ENCODE measurements around the gene HCFC1. TPM values are rescaled to one million over a fixed set of nuclear protein-coding genes. Genes with fewer than 3 reads are reported as not detected.

HCFC1 gene
- polyA plus RNA-seq, 1 of the 3 experiments (the other 2 are of a cell fraction) = 9.5 TPM

GRCh38 chrX:153944140-153944799 is 27.3 kb downstream of the HCFC1 start, which contains the start of gene RENBP (continued):
- no peak for TF ChIP-seq YY1 (IDR thresholded peaks at IDR 0.05; ENCODE audit: low read depth)
- TF ChIP-seq EZH2phosphoT487 (IDR thresholded peaks at IDR 0.05; ENCODE audit: borderline replicate concordance, low read depth) = no peak
- TF ChIP-seq EP300 (IDR thresholded peaks at IDR 0.05; ENCODE audit: borderline replicate concordance in 1 of 2, low read depth in 1 of 2, low read length in 1 of 2) = no peak
- no peak for TF ChIP-seq NFIC (IDR thresholded peaks at IDR 0.05; ENCODE audit: borderline replicate concordance)
- TF ChIP-seq FOXM1 (IDR thresholded peaks at IDR 0.05; ENCODE audit: low read depth) = no peak
- no peak for TF ChIP-seq RFX5 (IDR thresholded peaks at IDR 0.05; ENCODE audit: low read length)
- no peak for TF ChIP-seq CHD2 (IDR thresholded peaks at IDR 0.05; ENCODE audit: low read length, partially characterized antibody)
- no peak for TF ChIP-seq SMC3 (IDR thresholded peaks at IDR 0.05; ENCODE audit: low read depth, low read length)

- no peak overlapping the region for H2AFZ ChIP-seq (ENCODE audit: low read depth)
- no peak for DNase-seq
- no peak overlapping the region for H3K9ac ChIP-seq
- no peaks in the 10 kb centered on the region for H3K79me2 ChIP-seq (ENCODE audit: insufficient read depth)
- H3K4me2 ChIP-seq = no peak overlapping the region
- no peaks in the 10 kb centered on the region for H3K9me2 ChIP-seq
- H3K9me3 ChIP-seq = no peaks in the 10 kb centered on the region
- 0 out of 2 replicates have a peak, but pooled peaks cover 4% of the 10 kb centered on the region for H4K20me1 ChIP-seq (ENCODE audit: insufficient read depth)
- H3K36me3 ChIP-seq (replicated peaks in 1 of 2; ENCODE audit: control insufficient read depth in 1 of 2, insufficient read depth in 2 of 2, low read length in 1 of 2) = peaks cover 0 to 2% of the 10 kb centered on the region in 2 experiments
- POLR2A ChIA-PET = no interaction called here
- H3K27ac ChIP-seq (ENCODE audit: low read depth in 2 of 2, low read length in 1 of 2) = no peak overlapping the region
- WGBS (ENCODE audit: low lambda C conversion rate) = 81% methylated on average over 15 of the region's 23 CpGs
- H3K4me1 ChIP-seq (ENCODE audit: control insufficient read depth in 1 of 2, insufficient read depth in 2 of 2, low read depth in 1 of 2, low read length in 1 of 2) = peaks cover 0 to 2% of the 10 kb centered on the region in 2 experiments; a peak in 1 of 4 replicates
- peaks cover 3% of the 10 kb centered on the region for H3F3A ChIP-seq (replicated peaks; ENCODE audit: insufficient read depth)
- CTCF ChIA-PET = interaction anchor here (0.6 to 2.7 kb wide), 4 partner anchors 19 to 178 kb away, joined by 3 to 15 read pairs (median 4); partner anchors contain the start of gene PLXNB3
- H3K27me3 ChIP-seq (ENCODE audit: insufficient read depth) = peaks cover 2% of the 10 kb centered on the region; the same call in 1 of the 2 replicates
- H3K4me3 ChIP-seq (ENCODE audit: low read depth in 2 of 2, low read length in 1 of 2) = no peak overlapping the region
- TF ChIP-seq ZBTB33 (IDR thresholded peaks at IDR 0.05; ENCODE audit: borderline replicate concordance, low read depth) (no peak), CTCF (IDR thresholded peaks at IDR 0.05) (no peak), FOXJ3 (CRISPR knock-in tag; IDR thresholded peaks at IDR 0.05) (no peak), GATA2 (CRISPR knock-in tag; IDR thresholded peaks at IDR 0.05) (no peak), CHD2 (IDR thresholded peaks at IDR 0.05; ENCODE audit: low read length, partially characterized antibody) (no peak), EP300 (IDR thresholded peaks at IDR 0.05; ENCODE audit: borderline replicate concordance in 1 of 2, low read depth in 1 of 2, low read length in 1 of 2) (no peak), MAX (IDR thresholded peaks at IDR 0.05; ENCODE audit: low read depth) (no peak), MEF2A (IDR thresholded peaks at IDR 0.05; ENCODE audit: borderline replicate concordance, low read depth) (no peak), REST (IDR thresholded peaks at IDR 0.05; ENCODE audit: low read depth, low read length) (no peak), EZH2phosphoT487 (IDR thresholded peaks at IDR 0.05; ENCODE audit: borderline replicate concordance, low read depth) (no peak), FOXM1 (IDR thresholded peaks at IDR 0.05; ENCODE audit: low read depth) (no peak), TAF1 (IDR thresholded peaks at IDR 0.05; ENCODE audit: borderline replicate concordance, low read depth, low read length) (no peak), RFX5 (IDR thresholded peaks at IDR 0.05; ENCODE audit: low read length) (no peak), RAD21 (IDR thresholded peaks at IDR 0.05; ENCODE audit: low read length) (no peak), FOSL2 (IDR thresholded peaks at IDR 0.05; ENCODE audit: borderline replicate concordance, low read depth) (no peak)
These were observed 30.0 kb downstream of the HCFC1 start for GRCh38 chrX:153941336-153942252.
